CD14-positive monocyte (primary cell): ENCODE data around the gene FCGBP. TPM values are rescaled to one million over a fixed set of nuclear protein-coding genes. Genes with fewer than 3 reads are reported as not detected.
"Not testable (repeated sequence)": the region's sequence is repeated elsewhere in the genome, so short reads cannot be mapped to it uniquely, and the experiment has no call there.

Experiments used
- DNase-seq, 3 donors: peaks; one replicate each; pipeline ENCODE4 v3.0.0-alpha.2; 2011 to 2022
- H2AFZ ChIP-seq: 2 replicates; pipeline ENCODE4 v1.6.0; 2012; ENCODE audit warnings: mild to moderate bottlenecking, low read depth, low read length, inconsistent platforms; ENCODE audit not compliant: insufficient read depth, poor library complexity, severe bottlenecking
- H3K27ac ChIP-seq, 2 donors: 1 replicate in 1 of 2; 2 replicates in 1 of 2; pipeline ENCODE4 v1.5.1; 2012 to 2013; ENCODE audit warnings: low read length in 2 of 2, control low read depth in 1 of 2, inconsistent platforms in 1 of 2, low read depth in 1 of 2, mild to moderate bottlenecking in 1 of 2
- H3K27me3 ChIP-seq, 2 donors: one replicate each; pipeline versions ENCODE4 v1.6.0 to v1.6.1; 2011 to 2013; ENCODE audit warnings: low read length in 2 of 2; ENCODE audit not compliant: control insufficient read depth in 2 of 2, insufficient read depth in 2 of 2
- H3K36me3 ChIP-seq, 2 donors: replicated peaks in 1 of 2; 1 replicate in 1 of 2; 2 replicates in 1 of 2; pipeline versions ENCODE4 v1.5.1 to v1.6.1; 2012 to 2013; ENCODE audit warnings: low read length in 2 of 2, control low read depth in 1 of 2, inconsistent platforms in 1 of 2, mild to moderate bottlenecking in 1 of 2; ENCODE audit not compliant: insufficient read depth in 2 of 2, control insufficient read depth in 1 of 2
- H3K4me1 ChIP-seq, 2 donors: 1 replicate in 1 of 2; 2 replicates in 1 of 2; pipeline versions ENCODE4 v1.5.1 to v1.6.1; 2012 to 2013; ENCODE audit warnings: low read length in 2 of 2, control low read depth in 1 of 2, inconsistent platforms in 1 of 2, mild to moderate bottlenecking in 1 of 2, moderate library complexity in 1 of 2; ENCODE audit not compliant: insufficient read depth in 2 of 2, control insufficient read depth in 1 of 2
- H3K4me2 ChIP-seq: replicated peaks from 2 replicates; pipeline ENCODE3; 2012; ENCODE audit warnings: low read length, moderate library complexity, mild to moderate bottlenecking; ENCODE audit not compliant: poor library complexity, severe bottlenecking; ENCODE audit errors: extremely low read depth
- H3K4me3 ChIP-seq, 3 experiments: fragments of 200-600 bp in 1 of 3; sonication (generic) in 1 of 3; replicated peaks in 1 of 3; 1 replicate in 2 of 3; 2 replicates in 1 of 3; pipeline ENCODE4 v1.5.1; 2011 to 2013; ENCODE audit warnings: low read length in 3 of 3, mild to moderate bottlenecking in 3 of 3, control low read depth in 2 of 3, low read depth in 2 of 3, inconsistent platforms in 1 of 3, moderate library complexity in 1 of 3
- H3K79me2 ChIP-seq: 2 replicates; pipeline ENCODE4 v1.6.0; 2012; ENCODE audit warnings: mild to moderate bottlenecking, control low read depth, inconsistent platforms, low read length, moderate library complexity; ENCODE audit not compliant: insufficient read depth
- H3K9ac ChIP-seq: 2 replicates; pipeline ENCODE4 v1.6.0; 2017; ENCODE audit warnings: low read length, mild to moderate bottlenecking; ENCODE audit not compliant: insufficient read depth, poor library complexity, severe bottlenecking
- H3K9me3 ChIP-seq, 2 donors: replicated peaks in 1 of 2; 1 replicate in 1 of 2; 2 replicates in 1 of 2; pipeline versions ENCODE4 v1.5.1 to v1.6.1; 2012 to 2013; ENCODE audit warnings: low read length in 2 of 2, control low read depth in 1 of 2; ENCODE audit not compliant: control insufficient read depth in 1 of 2, insufficient read depth in 1 of 2
- H4K20me1 ChIP-seq: 2 replicates; pipeline ENCODE4 v1.6.0; 2012; ENCODE audit warnings: mild to moderate bottlenecking, low read length, control low read depth, moderate library complexity; ENCODE audit not compliant: insufficient read depth
- H3K27ac Mint-ChIP-seq, 7 donors: one replicate each; pipeline ENCODE4 v1.8.0; 2020; ENCODE audit warnings: mild to moderate bottlenecking in 7 of 7, mixed read lengths in 7 of 7, moderate library complexity in 6 of 7, inconsistent platforms in 2 of 7
- H3K27me3 Mint-ChIP-seq, 3 donors: one replicate each; pipeline ENCODE4 v1.8.0; 2021 to 2022; ENCODE audit warnings: low read depth in 3 of 3, mild to moderate bottlenecking in 3 of 3, mixed read lengths in 3 of 3, moderate library complexity in 3 of 3, inconsistent platforms in 1 of 3
- H3K36me3 Mint-ChIP-seq, 2 donors: one replicate each; pipeline ENCODE4 v1.8.0; 2020; ENCODE audit warnings: mixed read lengths in 2 of 2, inconsistent platforms in 1 of 2, mild to moderate bottlenecking in 1 of 2
- H3K4me1 Mint-ChIP-seq: one replicate; pipeline ENCODE4 v1.8.0; 2020; ENCODE audit warnings: mild to moderate bottlenecking, mixed read lengths
- H3K4me3 Mint-ChIP-seq, 2 donors: one replicate each; pipeline ENCODE4 v1.8.0; 2020; ENCODE audit warnings: mild to moderate bottlenecking in 2 of 2, mixed read lengths in 2 of 2, moderate library complexity in 1 of 2
- H3K9me3 Mint-ChIP-seq, 7 donors: one replicate each; pipeline ENCODE4 v1.8.0; 2020 to 2022; ENCODE audit warnings: mixed read lengths in 7 of 7, mild to moderate bottlenecking in 6 of 7, moderate library complexity in 6 of 7, inconsistent platforms in 2 of 7
- CTCF ChIP-seq: fragments of 200-600 bp; IDR thresholded peaks from one replicate; pipeline ENCODE4 v1.8.0; 2022; ENCODE audit warnings: antibody characterized with exemption, mild to moderate bottlenecking
- WGBS: methylation state at CpG from one replicate; pipeline ENCODE4 v1.1.5; 2013; ENCODE audit warnings: missing lambda C conversion rate; ENCODE audit not compliant: insufficient coverage; 5-methylcytosine and 5-hydroxymethylcytosine counted together
- intact Hi-C, 2 donors: fragments of 100-400 bp; cut with micrococcal nuclease; formaldehyde crosslinking; loops; one replicate each; pipeline versions ENCODE4 v1.15.0 to v1.15.1; 2023
- polyA plus RNA-seq, 3 donors: library from polyadenylated mRNA; depleted of rRNA in 1 of 3; unstranded in 2 of 3; stranded (reverse) in 1 of 3; fragments of 300-500 nt in 2 of 3; fragments of >200 nt in 1 of 3; fragmentation: Illumina TruSeq in 2 of 3; gene quantifications; 1 replicate in 2 of 3; 2 replicates in 1 of 3; pipeline ENCODE4 v1.2.3, GENCODE V29; 2012 to 2021

Gene FCGBP
- polyA plus RNA-seq, 3 donors, result 0.07 to 0.29 TPM; not detected in 1

GRCh38 chr19:39890755-39891551 lies 43.5 kb downstream of the FCGBP start:
- 86% methylated on average over 17 of the region's 17 CpGs for WGBS
- Histone ChIP-seq H3K4me1 (no peaks in the 10 kb centered on the region), H3K9me3 (no peaks in the 10 kb centered on the region), H3K27me3 (peaks cover 0 to 16% of the 10 kb centered on the region in 2 donors), H4K20me1 (no peaks in the 10 kb centered on the region), H2AFZ (no peak overlapping the region), H3K4me2 (no peak overlapping the region), H3K27ac (no peak overlapping the region), H3K9ac (no peak overlapping the region), H3K79me2 (no peaks in the 10 kb centered on the region), H3K4me3 (no peak overlapping the region), H3K36me3 (no peaks in the 10 kb centered on the region)
- TF ChIP-seq CTCF, result no peak
- H3K4me1 Mint-ChIP-seq, result no peaks in the 10 kb centered on the region
- intact Hi-C loops, result no loop called here
- peaks cover 30 to 36% (median 32%) of the 10 kb centered on the region in 3 donors for H3K27me3 Mint-ChIP-seq
- no peak overlapping the region for H3K27ac Mint-ChIP-seq
- peaks cover 0 to 4% (median 0%) of the 10 kb centered on the region in 7 donors for H3K9me3 Mint-ChIP-seq
- H3K36me3 Mint-ChIP-seq, result no peaks in the 10 kb centered on the region
- H3K4me3 Mint-ChIP-seq, result peak overlapping the region in 1 of 2 donors; percentile 49
- no peak for DNase-seq

GRCh38 chr19:39889872-39890754 lies 44.3 kb downstream of the FCGBP start:
- intact Hi-C loops, H3K36me3 ChIP-seq, H3K4me2 ChIP-seq, H3K27ac Mint-ChIP-seq, H3K4me3 ChIP-seq, H3K4me3 Mint-ChIP-seq, H3K36me3 Mint-ChIP-seq, H2AFZ ChIP-seq, H3K4me1 Mint-ChIP-seq, H3K9me3 Mint-ChIP-seq, H3K79me2 ChIP-seq, H3K9me3 ChIP-seq, DNase-seq, H4K20me1 ChIP-seq, H3K27ac ChIP-seq, H3K4me1 ChIP-seq, H3K9ac ChIP-seq: not testable (repeated sequence)
- peaks cover 30 to 38% (median 32%) of the 10 kb centered on the region in 3 donors for H3K27me3 Mint-ChIP-seq
- 89% methylated on average over 15 of the region's 20 CpGs for WGBS
- H3K27me3 ChIP-seq, result peaks cover 0 to 16% of the 10 kb centered on the region in 2 donors

DNA sequence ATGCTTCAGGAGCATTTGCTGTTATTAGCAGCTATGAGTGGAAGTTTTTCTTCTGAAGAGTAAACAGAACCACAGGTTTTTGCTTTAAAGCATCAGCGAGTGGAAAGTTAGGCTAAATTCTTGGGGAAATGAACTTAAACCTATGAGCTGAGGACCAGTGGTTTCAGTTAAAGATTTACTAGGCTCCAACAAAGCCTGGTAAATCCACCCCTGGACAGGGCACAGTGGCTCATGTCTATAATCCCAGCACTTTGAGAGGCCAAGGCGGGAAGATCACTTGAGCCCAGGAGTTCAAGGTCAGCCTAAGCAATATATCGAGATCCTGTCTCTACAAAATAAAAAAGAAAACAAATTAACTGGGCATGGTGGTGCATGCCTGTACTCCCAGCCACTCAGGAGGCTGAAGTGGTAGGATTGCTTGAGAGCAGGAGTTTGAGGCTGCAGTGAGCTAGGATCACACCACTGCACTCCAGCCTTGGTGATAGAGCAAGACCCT lies 46.9 kb downstream of the FCGBP start:
- H3K4me1 ChIP-seq, H3K27ac Mint-ChIP-seq, H2AFZ ChIP-seq, H3K9me3 ChIP-seq, H3K36me3 Mint-ChIP-seq, H3K79me2 ChIP-seq, H3K4me1 Mint-ChIP-seq, DNase-seq, H3K4me3 Mint-ChIP-seq, H3K4me3 ChIP-seq, H3K27ac ChIP-seq, H3K4me2 ChIP-seq, H3K9ac ChIP-seq, H3K9me3 Mint-ChIP-seq, intact Hi-C loops, H4K20me1 ChIP-seq, H3K36me3 ChIP-seq: not testable (repeated sequence)
- WGBS, result no CpG with 5 or more reads among the region's 3 CpGs
- H3K27me3 Mint-ChIP-seq, result peaks cover 22 to 30% (median 25%) of the 10 kb centered on the region in 3 donors
- peaks cover 0 to 16% of the 10 kb centered on the region in 2 donors for H3K27me3 ChIP-seq
